ENCODE measurements around the gene CHTF18.

The CHTF18 gene

DNA sequence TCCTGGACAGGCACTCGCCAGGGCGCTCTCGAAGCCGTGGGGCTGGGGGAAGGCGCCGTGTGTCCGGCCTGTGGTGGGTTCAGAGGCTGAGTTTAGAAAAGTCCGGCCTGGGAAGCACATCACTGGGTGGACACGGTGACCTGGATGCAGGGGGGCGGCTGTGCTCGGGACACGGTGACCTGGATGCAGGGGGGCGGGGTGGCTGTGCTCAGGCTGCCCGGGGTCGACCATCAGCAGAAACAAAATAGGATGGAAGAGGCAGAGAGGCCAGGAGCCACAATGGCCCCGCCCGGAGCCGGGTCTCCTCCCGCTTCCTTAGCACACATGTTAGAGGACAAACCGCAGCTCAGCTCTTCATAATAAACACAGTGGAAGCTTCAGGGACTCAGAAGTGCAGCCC lies 55.4 kb downstream of the CHTF18 start:
- no peak overlapping the region for H3K4me3 ChIP-seq (ENCODE audit: low read depth, low read length)
- no peak for DNase-seq (ENCODE audit: low read depth)
- TF ChIP-seq, protein P1, sequence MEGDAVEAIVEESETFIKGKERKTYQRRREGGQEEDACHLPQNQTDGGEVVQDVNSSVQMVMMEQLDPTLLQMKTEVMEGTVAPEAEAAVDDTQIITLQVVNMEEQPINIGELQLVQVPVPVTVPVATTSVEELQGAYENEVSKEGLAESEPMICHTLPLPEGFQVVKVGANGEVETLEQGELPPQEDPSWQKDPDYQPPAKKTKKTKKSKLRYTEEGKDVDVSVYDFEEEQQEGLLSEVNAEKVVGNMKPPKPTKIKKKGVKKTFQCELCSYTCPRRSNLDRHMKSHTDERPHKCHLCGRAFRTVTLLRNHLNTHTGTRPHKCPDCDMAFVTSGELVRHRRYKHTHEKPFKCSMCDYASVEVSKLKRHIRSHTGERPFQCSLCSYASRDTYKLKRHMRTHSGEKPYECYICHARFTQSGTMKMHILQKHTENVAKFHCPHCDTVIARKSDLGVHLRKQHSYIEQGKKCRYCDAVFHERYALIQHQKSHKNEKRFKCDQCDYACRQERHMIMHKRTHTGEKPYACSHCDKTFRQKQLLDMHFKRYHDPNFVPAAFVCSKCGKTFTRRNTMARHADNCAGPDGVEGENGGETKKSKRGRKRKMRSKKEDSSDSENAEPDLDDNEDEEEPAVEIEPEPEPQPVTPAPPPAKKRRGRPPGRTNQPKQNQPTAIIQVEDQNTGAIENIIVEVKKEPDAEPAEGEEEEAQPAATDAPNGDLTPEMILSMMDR (IDR thresholded peaks at IDR 0.05; ENCODE audit: control insufficient read depth, extremely low read depth, insufficient read depth), result no peak

DNA sequence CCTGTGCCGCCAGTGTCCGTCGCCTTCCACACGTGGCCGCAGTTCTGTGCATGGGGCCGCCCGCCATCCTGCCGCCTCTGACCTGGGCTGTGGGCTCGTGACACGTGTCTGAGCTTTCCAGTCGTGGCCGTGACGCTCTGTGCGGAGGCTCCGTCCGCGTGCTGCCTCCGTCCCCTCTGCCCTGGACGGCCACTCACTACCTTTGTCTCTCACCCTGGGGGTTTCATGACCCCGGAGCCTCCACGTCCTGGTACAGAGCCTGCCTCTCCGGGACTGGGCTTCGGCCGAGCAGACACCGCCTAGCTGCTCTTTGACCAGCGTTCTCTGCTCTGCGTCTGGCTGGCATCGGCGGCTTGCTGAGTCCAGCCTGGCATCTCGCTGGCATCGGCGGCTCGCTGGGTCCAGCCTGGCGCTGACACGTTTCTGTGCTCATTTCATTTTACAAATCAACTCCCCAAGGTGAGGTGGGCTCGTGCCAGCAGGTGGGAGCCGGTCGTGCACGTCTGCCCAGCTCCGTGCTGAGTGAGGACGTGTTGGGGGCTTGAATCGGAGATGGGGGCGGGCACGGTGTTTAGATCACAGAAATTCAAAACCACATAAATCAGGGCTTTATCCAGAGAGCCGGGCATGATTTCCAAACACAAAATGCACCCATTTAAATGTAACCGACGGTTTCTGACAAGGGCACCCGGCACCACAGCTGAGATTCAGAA lies 56.4 kb downstream of the CHTF18 start:
- DNase-seq (ENCODE audit: low read depth), result no peak
- TF ChIP-seq, protein P1 (IDR thresholded peaks at IDR 0.05; ENCODE audit: control insufficient read depth, extremely low read depth, insufficient read depth), result no peak
- no peak overlapping the region for H3K4me3 ChIP-seq (ENCODE audit: low read depth, low read length)

DNA sequence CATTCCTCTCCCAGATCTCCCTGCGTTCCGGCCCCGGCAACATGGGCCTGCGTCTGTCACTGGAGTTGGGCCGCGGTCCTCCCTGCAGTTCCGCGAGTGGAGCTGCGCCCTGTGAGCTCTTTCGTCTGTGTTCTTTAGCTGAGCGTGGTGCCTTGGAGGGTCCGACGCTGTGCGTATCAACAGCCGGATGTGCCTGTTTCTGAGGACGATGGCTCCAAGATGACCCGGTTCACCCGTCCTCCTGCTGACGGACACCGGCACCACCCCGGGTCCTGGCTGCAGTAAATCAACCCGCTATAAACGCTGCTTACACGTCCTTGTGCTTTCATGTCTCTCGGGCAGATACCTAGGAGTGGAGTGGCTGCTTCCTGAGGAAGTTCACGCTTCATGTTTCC lies 56.9 kb downstream of the CHTF18 start:
- no peak overlapping the region for H3K4me3 ChIP-seq (ENCODE audit: low read depth, low read length)
- no peak for DNase-seq (ENCODE audit: low read depth)
- TF ChIP-seq, protein P1 (IDR thresholded peaks at IDR 0.05; ENCODE audit: control insufficient read depth, extremely low read depth, insufficient read depth), result no peak

DNA sequence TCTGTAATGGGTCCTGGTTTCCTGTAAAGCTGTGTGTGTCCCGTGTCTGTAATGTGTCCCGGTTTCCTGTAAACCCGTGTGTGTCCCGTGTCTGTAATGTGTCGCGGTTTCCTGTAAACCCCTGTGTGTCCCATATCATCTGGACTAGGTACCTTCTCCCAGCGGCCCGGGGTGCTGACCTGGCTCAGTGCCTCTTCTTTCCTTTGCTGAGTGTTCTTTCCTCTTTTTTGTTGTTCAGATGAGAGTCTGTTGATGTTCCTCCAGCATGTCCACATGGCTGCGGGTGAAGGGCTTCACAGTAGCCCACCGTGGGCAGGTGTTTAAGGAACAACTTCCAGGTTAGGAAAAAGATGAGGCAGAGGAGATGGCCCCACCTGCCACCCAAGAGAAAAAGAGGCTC lies 58.7 kb downstream of the CHTF18 start:
- TF ChIP-seq, protein P1 (IDR thresholded peaks at IDR 0.05; ENCODE audit: control insufficient read depth, extremely low read depth, insufficient read depth), result no peak
- no peak for DNase-seq (ENCODE audit: low read depth)

More for the DNA sequence above, 58.7 kb downstream of the CHTF18 start:
- no peak overlapping the region for H3K4me3 ChIP-seq (ENCODE audit: low read depth, low read length)

Measured in LNCaP clone FGC (cell line).